GM21360 (cell line): ENCODE results near the gene ACSBG1.
"Not testable (repeated sequence)": the region's sequence is repeated elsewhere in the genome, so short reads cannot be mapped to it uniquely, and the experiment has no call there.

Experiments
- ATAC-seq: cut with Tn5 transposase; IDR thresholded peaks from one replicate; pipeline ENCODE4 v1.9.1; 2021; ENCODE audit warnings: mild to moderate bottlenecking, moderate library complexity; ENCODE audit not compliant: unreplicated experiment

The ACSBG1 gene

GRCh38 chr15:78251136-78251535 lies 16.8 kb upstream of the ACSBG1 start:
- ATAC-seq, result no peak

DNA sequence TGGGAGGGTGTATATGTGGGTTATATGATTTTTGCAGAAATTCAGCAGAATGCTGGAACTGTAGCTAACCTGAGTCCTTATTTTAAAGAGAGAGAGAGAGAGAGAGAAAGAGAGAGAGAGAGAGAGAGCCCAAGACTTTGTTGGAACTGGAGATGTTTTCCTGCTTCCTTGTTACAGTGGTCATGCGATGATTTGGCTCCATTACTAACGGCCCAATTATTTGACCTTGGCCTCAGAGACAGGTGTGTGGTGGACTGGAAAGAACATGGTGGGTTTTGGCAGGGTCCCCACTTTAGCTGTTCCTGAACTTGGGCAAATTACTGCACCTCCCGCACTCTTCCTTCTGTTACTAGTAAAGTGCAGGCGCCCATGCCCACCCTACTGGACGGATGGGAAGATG lies 14.8 kb upstream of the ACSBG1 start:
- ATAC-seq, result no peak

DNA sequence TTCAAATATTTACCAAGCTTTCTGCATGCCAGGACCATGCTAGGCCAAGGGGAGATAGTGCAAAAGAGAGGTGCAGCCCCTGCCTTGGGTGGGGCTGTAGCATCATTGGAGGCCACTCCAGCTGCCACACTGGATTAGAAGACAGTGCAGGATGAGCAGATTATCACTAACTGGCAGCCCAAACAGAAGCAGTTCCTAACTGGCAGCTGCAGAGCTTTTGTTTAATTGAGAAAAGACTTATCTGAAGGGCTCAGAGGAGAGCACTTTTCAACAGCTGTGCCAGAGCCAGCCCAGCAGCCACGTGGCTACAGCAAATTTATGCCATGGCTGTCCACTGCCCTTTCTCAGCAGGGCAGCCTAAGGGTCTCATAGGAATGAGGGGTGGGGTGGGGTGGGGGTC lies 13.5 kb upstream of the ACSBG1 start:
- no peak for ATAC-seq

GRCh38 chr15:78245976-78246620 lies 11.7 kb upstream of the ACSBG1 start:
- not testable (repeated sequence) for ATAC-seq

- not testable (repeated sequence) for ATAC-seq
These were observed 11.0 kb upstream of the ACSBG1 start for GRCh38 chr15:78245392-78245791.

- no peak for ATAC-seq
These were observed 10.5 kb upstream of the ACSBG1 start for GRCh38 chr15:78244893-78245292.

DNA sequence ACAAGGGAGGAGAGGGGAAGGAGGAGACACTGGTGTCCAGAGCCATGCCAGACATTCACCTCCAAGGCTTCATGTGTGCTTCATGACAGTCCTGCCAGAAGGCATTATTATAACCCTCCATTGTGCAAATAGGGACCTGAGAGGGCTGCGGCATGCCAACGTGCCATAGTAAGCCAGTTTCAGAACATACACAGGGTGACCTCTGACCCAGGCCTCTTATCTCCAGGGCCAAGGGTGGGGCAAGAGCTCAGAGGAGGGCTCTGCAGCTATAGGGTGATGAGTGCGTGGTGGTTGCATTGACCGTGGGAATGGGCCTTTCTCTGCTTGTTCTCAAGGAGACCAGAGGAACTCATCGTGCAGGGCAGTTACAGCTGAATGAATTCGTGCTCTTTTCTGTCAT lies 9.7 kb upstream of the ACSBG1 start:
- ATAC-seq, result no peak

DNA sequence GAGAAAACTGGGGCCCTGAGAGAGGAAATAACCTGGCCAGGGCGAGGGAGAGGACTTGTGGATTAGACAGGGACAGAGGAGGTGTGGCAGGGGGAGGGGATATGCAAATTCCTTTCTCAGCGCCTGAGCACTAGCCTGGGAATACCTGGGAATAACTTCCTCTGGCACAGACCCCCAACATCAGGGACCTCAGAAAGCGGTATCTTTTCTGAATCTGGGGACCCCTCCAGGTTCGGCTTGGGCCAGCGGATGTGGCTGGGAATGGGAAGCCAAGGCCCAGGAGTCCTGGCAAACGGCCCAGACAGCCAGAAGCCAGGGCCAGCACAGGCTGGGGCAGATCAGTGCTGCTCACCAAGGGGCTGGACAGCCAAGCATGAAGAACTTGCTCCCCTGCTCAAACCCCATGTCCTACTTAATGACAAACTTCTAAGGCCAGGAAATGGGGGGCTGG lies 9.2 kb upstream of the ACSBG1 start:
- no peak for ATAC-seq

- ATAC-seq, result no peak
These were observed 8.7 kb upstream of the ACSBG1 start for GRCh38 chr15:78243058-78243457.

GRCh38 chr15:78242128-78242527 lies 7.8 kb upstream of the ACSBG1 start:
- ATAC-seq, result no peak

- no peak for ATAC-seq
These were observed 6.7 kb upstream of the ACSBG1 start for GRCh38 chr15:78241017-78241416.

DNA sequence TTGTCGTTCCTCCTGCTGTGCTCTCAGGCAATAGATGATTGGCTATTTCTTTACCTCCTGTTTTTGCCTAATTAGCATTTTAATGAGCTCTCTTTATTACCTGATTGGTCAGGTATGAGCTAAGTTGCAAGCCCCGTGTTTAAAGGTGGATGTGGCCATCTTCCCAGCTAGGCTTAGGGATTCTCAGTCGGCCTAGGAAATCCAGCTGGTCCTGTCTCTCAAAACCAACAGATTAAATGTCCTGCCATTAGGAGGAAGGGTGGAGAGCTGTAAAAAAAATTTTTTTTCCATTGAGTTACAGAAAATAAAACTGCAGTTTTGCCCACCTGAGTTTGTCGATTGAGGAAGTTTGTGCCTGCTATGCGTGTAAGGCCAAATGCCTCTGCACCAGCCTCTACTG lies 5.4 kb upstream of the ACSBG1 start:
- no peak for ATAC-seq

DNA sequence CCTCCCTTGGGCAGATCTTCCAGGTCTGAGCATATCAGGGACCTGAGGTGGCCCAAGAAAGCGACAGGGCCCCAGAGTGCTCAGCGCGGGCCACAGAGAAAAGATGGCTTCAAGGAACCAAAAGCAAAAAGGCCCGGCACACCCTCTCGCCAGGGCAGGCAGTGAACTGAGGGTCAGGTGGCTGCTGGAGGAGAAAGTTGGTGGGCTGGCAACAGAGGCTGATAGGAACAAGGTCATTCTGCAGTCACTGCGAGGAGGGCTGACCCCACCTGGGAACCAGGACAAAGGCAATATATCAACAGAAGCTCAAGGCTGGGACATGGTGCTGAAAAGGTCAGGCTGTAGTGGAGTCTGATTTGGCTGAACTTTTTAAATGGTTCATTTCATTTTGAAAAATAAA lies 2.8 kb upstream of the ACSBG1 start:
- no peak for ATAC-seq

GRCh38 chr15:78236491-78236890 lies 2.1 kb upstream of the ACSBG1 start:
- ATAC-seq, result no peak

- ATAC-seq, result no peak
These were observed 869 bp downstream of the ACSBG1 start for GRCh38 chr15:78233496-78233895.

DNA sequence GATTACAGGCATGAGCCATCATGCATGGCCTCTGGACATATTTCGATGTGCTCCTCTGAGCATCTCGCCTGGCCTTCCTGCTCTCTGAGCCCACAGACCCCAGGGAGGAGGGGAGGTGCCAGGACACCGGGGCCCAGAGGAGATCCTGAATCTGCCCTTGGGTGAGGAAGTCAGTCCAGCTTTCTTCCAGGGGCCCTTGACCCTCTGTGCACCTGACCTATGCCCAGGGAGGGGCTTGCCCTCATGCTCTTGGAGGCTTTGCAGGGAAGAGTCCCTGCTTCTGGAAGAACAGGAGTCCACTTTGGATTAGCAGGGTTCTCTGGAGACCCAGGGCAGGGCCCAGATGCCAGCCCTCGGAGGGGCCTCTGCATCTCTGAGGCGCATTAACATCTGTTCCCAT lies 1.4 kb downstream of the ACSBG1 start:
- ATAC-seq, result no peak

GRCh38 chr15:78229431-78230406 lies 4.6 kb downstream of the ACSBG1 start:
- ATAC-seq, result no peak

- no peak for ATAC-seq
These were observed 5.9 kb downstream of the ACSBG1 start for GRCh38 chr15:78228356-78228996.

DNA sequence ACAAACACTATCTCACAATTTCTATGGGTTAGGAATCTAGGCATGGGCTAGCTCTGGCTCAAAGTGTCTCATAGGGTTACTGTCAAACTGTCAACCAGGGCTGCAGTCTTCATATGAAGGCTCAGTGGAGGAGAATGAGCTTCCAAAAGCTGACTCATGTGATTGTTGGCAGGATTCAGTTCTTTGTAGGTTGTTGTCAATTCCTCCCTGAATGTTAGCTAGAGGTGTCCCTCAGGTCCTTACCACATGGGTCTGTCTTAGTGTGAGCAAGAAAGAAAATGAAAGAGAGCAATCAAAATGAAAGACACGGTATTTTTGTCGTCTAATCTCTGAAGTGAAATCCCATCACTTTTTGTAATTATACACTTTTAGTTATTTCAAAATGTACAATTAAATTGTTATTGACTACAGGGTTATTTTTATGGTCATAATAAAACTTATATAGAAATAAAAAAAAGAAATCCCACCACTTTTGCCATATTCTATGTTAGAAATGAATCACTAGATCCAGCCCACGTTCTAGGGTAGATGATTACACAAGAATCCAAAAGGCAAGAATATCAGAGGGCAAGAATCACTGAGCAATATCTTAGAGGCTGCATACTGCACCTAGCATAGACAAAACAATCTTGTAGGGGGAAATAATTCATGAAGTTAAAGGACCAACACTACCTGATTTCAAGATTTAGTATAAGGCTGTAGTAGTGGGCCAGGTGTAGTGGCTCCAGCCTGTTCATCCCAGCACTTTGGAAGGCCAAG lies 8.4 kb downstream of the ACSBG1 start:
- no peak for ATAC-seq

- no peak for ATAC-seq
These were observed 10.3 kb downstream of the ACSBG1 start for GRCh38 chr15:78224023-78224411.
